B cell (primary cell): ENCODE results near the gene DDX23. TPM values are rescaled to one million over a fixed set of nuclear protein-coding genes. Genes with fewer than 3 reads are reported as not detected.
"Not testable (repeated sequence)": the region's sequence is repeated elsewhere in the genome, so short reads cannot be mapped to it uniquely, and the experiment has no call there.

ENCODE experiments used
- ATAC-seq: fragments of 200-7000 bp; cut with Tn5 transposase; one replicate; pipeline ENCODE4 v1.10.0; 2021; ENCODE audit warnings: low read depth, mild to moderate bottlenecking, moderate number of reproducible peaks, moderate library complexity
- CTCF ChIA-PET: fragments of 350-600 bp; sonication (Branson Sonifier 250); formaldehyde crosslinking; loops from one replicate; lab custom pipeline; 2021; ENCODE audit warnings: antibody characterized with exemption, inconsistent platforms; lab: Charles Lee
- POLR2A ChIA-PET: fragments of 350-600 bp; sonication (Branson Sonifier 250); formaldehyde crosslinking; loops from one replicate; lab custom pipeline; 2021; ENCODE audit warnings: antibody characterized with exemption; lab: Charles Lee
- DNase-seq: peaks from one replicate; pipeline ENCODE4 v3.0.0; 2013
- H2AFZ ChIP-seq: 2 replicates; pipeline ENCODE4 v1.6.1; 2012; ENCODE audit warnings: mild to moderate bottlenecking, low read depth, low read length; ENCODE audit not compliant: insufficient read depth, poor library complexity, severe bottlenecking
- H3K27ac ChIP-seq, 2 donors: 1 replicate in 1 of 2; 2 replicates in 1 of 2; pipeline ENCODE4 v1.5.1; 2012 to 2013; ENCODE audit warnings: low read length in 2 of 2, mild to moderate bottlenecking in 2 of 2, moderate library complexity in 1 of 2
- H3K27me3 ChIP-seq, 4 experiments: fragments of 200-600 bp in 1 of 4; sonication (generic) in 1 of 4; replicated peaks in 1 of 4; 1 replicate in 2 of 4; 2 replicates in 2 of 4; pipeline versions ENCODE4 v1.6.1 to v1.7.0; 2013 to 2016; ENCODE audit warnings: low read length in 3 of 4, mild to moderate bottlenecking in 2 of 4, mixed read lengths in 1 of 4, moderate library complexity in 1 of 4; ENCODE audit not compliant: insufficient read depth in 4 of 4, control insufficient read depth in 3 of 4; ENCODE audit errors: control extremely low read depth in 1 of 4
- H3K36me3 ChIP-seq, 2 experiments: replicated peaks in 1 of 2; 1 replicate in 1 of 2; 2 replicates in 1 of 2; pipeline versions ENCODE4 v1.6.1 to v1.7.1; 2013; ENCODE audit warnings: low read length in 1 of 2; ENCODE audit not compliant: insufficient read depth in 2 of 2, control insufficient read depth in 1 of 2; ENCODE audit errors: control extremely low read depth in 1 of 2, extremely low read depth in 1 of 2
- H3K4me1 ChIP-seq, 2 donors: fragments of 200-600 bp in 1 of 2; sonication (generic) in 1 of 2; 1 replicate in 1 of 2; 2 replicates in 1 of 2; pipeline versions ENCODE4 v1.5.1 to v1.6.1; 2013 to 2017; ENCODE audit warnings: low read length in 2 of 2; ENCODE audit not compliant: control insufficient read depth in 2 of 2, insufficient read depth in 2 of 2
- H3K4me2 ChIP-seq: replicated peaks from 2 replicates; pipeline ENCODE3; 2012; ENCODE audit warnings: mild to moderate bottlenecking, low read depth, low read length; ENCODE audit not compliant: poor library complexity, severe bottlenecking
- H3K4me3 ChIP-seq, 5 experiments: fragments of 200-600 bp in 1 of 5; sonication (generic) in 1 of 5; 1 replicate in 3 of 5; 2 replicates in 2 of 5; pipeline versions ENCODE4 v1.5.1 to v1.7.0; 2011 to 2016; ENCODE audit warnings: low read length in 4 of 5, mild to moderate bottlenecking in 4 of 5, low read depth in 2 of 5, control low read depth in 1 of 5, moderate library complexity in 1 of 5; ENCODE audit not compliant: insufficient read depth in 1 of 5; ENCODE audit errors: control extremely low read depth in 1 of 5, extremely low read depth in 1 of 5
- H3K79me2 ChIP-seq: fragments of 200-600 bp; sonication (generic); one replicate; pipeline ENCODE4 v1.6.0; 2016; ENCODE audit warnings: low read length; ENCODE audit not compliant: control insufficient read depth, insufficient read depth
- H3K9ac ChIP-seq: fragments of 200-600 bp; sonication (generic); 2 replicates; pipeline ENCODE4 v1.6.1; 2017; ENCODE audit warnings: mild to moderate bottlenecking, low read length, moderate library complexity
- H3K9me3 ChIP-seq, 3 donors: one replicate each; pipeline versions ENCODE4 v1.6.1 to v1.7.1; 2013; ENCODE audit warnings: low read length in 2 of 3; ENCODE audit not compliant: control insufficient read depth in 2 of 3, insufficient read depth in 1 of 3; ENCODE audit errors: control extremely low read depth in 1 of 3
- H4K20me1 ChIP-seq: 2 replicates; pipeline ENCODE4 v1.6.0; 2012; ENCODE audit warnings: mild to moderate bottlenecking, low read length; ENCODE audit not compliant: insufficient read depth, control insufficient read depth, poor library complexity, severe bottlenecking
- H3K27ac Mint-ChIP-seq: one replicate; pipeline ENCODE4 v1.8.0; 2021; ENCODE audit warnings: mixed read lengths
- H3K27me3 Mint-ChIP-seq: one replicate; pipeline ENCODE4 v1.8.0; 2021; ENCODE audit warnings: mixed read lengths
- H3K4me1 Mint-ChIP-seq: one replicate; pipeline ENCODE4 v1.8.0; 2021; ENCODE audit warnings: mixed read lengths
- H3K4me3 Mint-ChIP-seq: one replicate; pipeline ENCODE4 v1.8.0; 2021; ENCODE audit warnings: mixed read lengths
- H3K9me3 Mint-ChIP-seq: one replicate; pipeline ENCODE4 v1.8.0; 2022; ENCODE audit warnings: mixed read lengths; ENCODE audit not compliant: insufficient read depth
- CTCF ChIP-seq: fragments of 200-600 bp; IDR thresholded peaks from one replicate; pipeline ENCODE4 v1.8.0; 2022; ENCODE audit warnings: antibody characterized with exemption, mild to moderate bottlenecking
- EZH2 ChIP-seq: IDR thresholded peaks from 2 replicates; pipeline ENCODE4 v1.6.1; 2012; ENCODE audit warnings: borderline replicate concordance, low read depth, mild to moderate bottlenecking, moderate library complexity, low read length; ENCODE audit not compliant: insufficient read depth, poor library complexity, severe bottlenecking
- WGBS: methylation state at CpG from one replicate; pipeline ENCODE4 v1.1.5; 2013; ENCODE audit warnings: missing lambda C conversion rate; ENCODE audit not compliant: insufficient coverage; 5-methylcytosine and 5-hydroxymethylcytosine counted together
- intact Hi-C: fragments of 100-400 bp; cut with micrococcal nuclease; formaldehyde crosslinking; loops from one replicate; pipeline ENCODE4 v1.10.0; 2022
- polyA plus RNA-seq: library from polyadenylated mRNA; depleted of rRNA; stranded (reverse); fragments of >200 nt; gene quantifications from 2 replicates; pipeline ENCODE4 v1.2.3, GENCODE V29; 2012
- total RNA-seq, 2 donors: library from RNA; stranded (reverse); fragments of 120-200 nt in 1 of 2; gene quantifications; 1 replicate in 1 of 2; 2 replicates in 1 of 2; pipeline versions ENCODE4 v1.2.3 to v1.2.4, GENCODE V29; 2013 to 2022

DDX23 gene
- total and polyA plus RNA-seq, 2 donors (not counting 1 experiment from before 2014, with no cell fraction given) = 76.1 to 135 TPM

- ChIA-PET CTCF (interaction anchor here (0.7 to 13.1 kb wide), 44 partner anchors 9 to 337 kb away, joined by 3 to 303 read pairs (median 6); partner anchors contain the start of genes ARF3, FKBP11, PRKAG1 and RND1), POLR2A (interaction anchor here (0.6 to 3.9 kb wide), 5 partner anchors 13 to 1256 kb away, joined by 3 to 37 read pairs (median 5); partner anchors contain the start of genes FKBP11 and RND1)
- Histone ChIP-seq H3K36me3 (peaks cover 0 to 3% of the 10 kb centered on the region in 2 experiments), H3K4me2 (peak overlapping the region; percentile 68), H3K79me2 (peaks cover 48% of the 10 kb centered on the region), H3K4me3 (peak overlapping the region; percentile 73 to 97 (median 93)), H2AFZ (peak overlapping the region; percentile 71), H3K27ac (peak overlapping the region; percentile 87 to 90), H4K20me1 (peaks cover 19% of the 10 kb centered on the region), H3K4me1 (peaks cover 14 to 31% of the 10 kb centered on the region in 2 donors), H3K27me3 (no peaks in the 10 kb centered on the region), H3K9ac (peak overlapping the region; percentile 83), H3K9me3 (no peaks in the 10 kb centered on the region)
- intact Hi-C loops = loop anchor here (1.0 to 5.0 kb wide), 10 partner anchors 12 to 470 kb away; partner anchors contain the start of genes ARF3, CCNT1, DDN and FKBP11
- peak overlapping the region; percentile 97 for H3K4me3 Mint-ChIP-seq
- ATAC-seq (peak; percentile 29), DNase-seq (peak; percentile 92)
- H3K27me3 Mint-ChIP-seq = no peaks in the 10 kb centered on the region
- WGBS = 0% methylated on average over 5 of the region's 11 CpGs
- TF ChIP-seq EZH2 = no peak
- TF ChIP-seq CTCF = peak; percentile 92
- H3K4me1 Mint-ChIP-seq = peaks cover 40% of the 10 kb centered on the region
- H3K9me3 Mint-ChIP-seq = no peaks in the 10 kb centered on the region
- peak overlapping the region; percentile 98 for H3K27ac Mint-ChIP-seq
Observed at GRCh38 chr12:48852734-48853688, 1.0 kb upstream of the DDX23 start.

DNA sequence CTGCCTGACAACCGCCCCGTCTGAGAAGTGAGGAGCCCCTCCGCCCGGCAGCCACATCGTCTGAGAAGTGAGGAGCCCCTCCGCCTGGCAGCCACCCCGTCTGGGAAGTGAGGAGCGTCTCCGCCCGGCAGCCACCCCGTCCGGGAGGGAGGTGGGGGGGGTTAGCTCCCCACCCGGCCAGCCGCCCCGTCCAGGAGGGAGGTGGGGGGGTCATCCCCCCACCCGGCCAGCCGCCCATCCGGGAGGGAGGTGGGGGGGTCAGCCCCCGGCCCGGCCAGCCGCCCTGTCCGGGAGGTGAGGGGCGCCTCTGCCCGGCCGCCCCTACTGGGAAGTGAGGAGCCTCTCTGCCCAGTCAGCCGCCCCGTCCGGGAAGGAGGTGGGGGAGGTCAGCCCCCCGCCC is 9.9 kb downstream of the DDX23 start:
- ATAC-seq, H3K27me3 ChIP-seq, H3K4me3 ChIP-seq, H3K9ac ChIP-seq, H3K9me3 ChIP-seq, H3K4me2 ChIP-seq, H2AFZ ChIP-seq, CTCF ChIA-PET, H3K9me3 Mint-ChIP-seq, H3K27me3 Mint-ChIP-seq, H3K4me1 Mint-ChIP-seq, H3K4me1 ChIP-seq, DNase-seq, intact Hi-C loops, H3K27ac ChIP-seq, H3K27ac Mint-ChIP-seq, POLR2A ChIA-PET, H3K4me3 Mint-ChIP-seq: not testable (repeated sequence)
- peaks cover 14 to 63% of the 10 kb centered on the region in 2 experiments for H3K36me3 ChIP-seq
- H3K79me2 ChIP-seq = peaks cover 23% of the 10 kb centered on the region
- H4K20me1 ChIP-seq = peaks cover 39% of the 10 kb centered on the region
- 100% methylated on average over 6 of the region's 29 CpGs for WGBS
